AG04450 (cell line): ENCODE data around the gene SRPX. TPM values are rescaled to one million over a fixed set of nuclear protein-coding genes. Genes with fewer than 3 reads are reported as not detected.

Experiments
- CTCF ChIA-PET: fragments of 300-600, 350-600 bp; formaldehyde crosslinking; extraction: SDS; loops from one replicate; lab custom pipeline; 2022; ENCODE audit warnings: antibody characterized with exemption, inconsistent platforms; lab: Charles Lee
- POLR2A ChIA-PET: fragments of 350-600 bp; formaldehyde crosslinking; extraction: SDS; loops from one replicate; lab custom pipeline; 2021; ENCODE audit warnings: antibody characterized with exemption, inconsistent platforms; lab: Yijun Ruan, JAX
- DNase-seq: peaks from one replicate; pipeline ENCODE4 v3.0.0-alpha.2; 2011; ENCODE audit warnings: low read depth, low spot score
- H3K27ac ChIP-seq: one replicate; pipeline ENCODE4 v1.5.1; 2012; ENCODE audit warnings: low read depth, low read length, control low read depth
- H3K27me3 ChIP-seq: one replicate; pipeline ENCODE4 v1.6.0; 2012; ENCODE audit warnings: low read length; ENCODE audit not compliant: control insufficient read depth, insufficient read depth
- H3K4me3 ChIP-seq: 2 replicates; pipeline ENCODE4 v1.5.1; 2011; ENCODE audit warnings: mild to moderate bottlenecking, low read depth, low read length, control low read depth
- H3K9me3 ChIP-seq: 2 replicates; pipeline ENCODE4 v1.5.1; 2012; ENCODE audit warnings: low read length; ENCODE audit not compliant: control insufficient read depth, insufficient read depth
- CTCF ChIP-seq: IDR thresholded peaks from 2 replicates; pipeline ENCODE4 v1.5.1; 2011; ENCODE audit warnings: low read depth, low read length, control low read depth, inconsistent platforms
- polyA plus RNA-seq: library from polyadenylated mRNA; depleted of rRNA; stranded (reverse); fragments of >200 nt; gene quantifications from 2 replicates; pipeline ENCODE4 v1.2.3, GENCODE V29; 2011; rRNA removed

Gene SRPX
- polyA plus RNA-seq, 1 experiment: 49.6 TPM

- Histone ChIP-seq H3K9me3 (no peaks in the 10 kb centered on the region), H3K4me3 (no peak overlapping the region), H3K27me3 (no peaks in the 10 kb centered on the region), H3K27ac (no peak overlapping the region)
- ChIA-PET POLR2A (no interaction called here), CTCF (no interaction called here)
- no peak for TF ChIP-seq CTCF
- DNase-seq: no peak
Observed at GRCh38 chrX:38103857-38104812, 116.5 kb downstream of the SRPX start.

- DNase-seq: no peak
- no peaks in the 10 kb centered on the region for H3K27me3 ChIP-seq
- ChIA-PET POLR2A (no interaction called here), CTCF (no interaction called here)
- no peak for TF ChIP-seq CTCF
- no peak overlapping the region for H3K4me3 ChIP-seq
- no peaks in the 10 kb centered on the region for H3K9me3 ChIP-seq
- H3K27ac ChIP-seq: no peak overlapping the region
Observed at GRCh38 chrX:38102875-38103274, 117.8 kb downstream of the SRPX start.

- H3K27me3 ChIP-seq: no peaks in the 10 kb centered on the region
- ChIA-PET POLR2A (no interaction called here), CTCF (no interaction called here)
- no peaks in the 10 kb centered on the region for H3K9me3 ChIP-seq
- no peak overlapping the region for H3K27ac ChIP-seq
- H3K4me3 ChIP-seq: no peak overlapping the region
- TF ChIP-seq CTCF: no peak
- DNase-seq: no peak
Observed at GRCh38 chrX:38102240-38102639, 118.4 kb downstream of the SRPX start.

GRCh38 chrX:38099688-38100087 is 121.0 kb downstream of the SRPX start:
- no peak overlapping the region for H3K27ac ChIP-seq
- ChIA-PET POLR2A (no interaction called here), CTCF (no interaction called here)
- H3K27me3 ChIP-seq: no peaks in the 10 kb centered on the region
- no peak overlapping the region for H3K4me3 ChIP-seq
- DNase-seq: no peak
- no peak for TF ChIP-seq CTCF
- no peaks in the 10 kb centered on the region for H3K9me3 ChIP-seq

Other genes with a start within 250 kb of the SRPX start
- 2.1 and 2.3 TPM in 2 replicates for gene SYTL5, start 214.3 kb downstream of the SRPX start, polyA plus RNA-seq
- gene RPGR, start 106.6 kb upstream of the SRPX start, polyA plus RNA-seq: 1.3 and 2.0 TPM in 2 replicates
- gene OTC, start 131.7 kb upstream of the SRPX start, polyA plus RNA-seq: not detected in 2 replicates